H9 (cell line): Measurements from ENCODE around the gene USP44. TPM values are rescaled to one million over a fixed set of nuclear protein-coding genes. Genes with fewer than 3 reads are reported as not detected.

Experiments used
- DNase-seq: peaks from one replicate; pipeline ENCODE4 v3.0.0-alpha.2; 2017
- H2AFZ ChIP-seq: one replicate; pipeline ENCODE4 v1.6.1; 2013; ENCODE audit warnings: mild to moderate bottlenecking, low read length, control low read depth, moderate library complexity
- H2AK5ac ChIP-seq: 2 replicates; pipeline ENCODE4 v1.6.1; 2013; ENCODE audit warnings: low read length, control low read depth, mixed read lengths; ENCODE audit not compliant: insufficient read length
- H2BK120ac ChIP-seq: one replicate; pipeline ENCODE4 v1.6.1; 2013; ENCODE audit warnings: low read depth, mild to moderate bottlenecking, low read length, control low read depth, inconsistent platforms; ENCODE audit not compliant: poor library complexity, severe bottlenecking
- H2BK12ac ChIP-seq: 2 replicates; pipeline ENCODE4 v1.6.1; 2013; ENCODE audit warnings: low read length, control low read depth, mixed read lengths, low read depth; ENCODE audit not compliant: insufficient read length
- H2BK15ac ChIP-seq: 2 replicates; pipeline ENCODE4 v1.6.1; 2013; ENCODE audit warnings: low read depth, low read length, control low read depth
- H2BK20ac ChIP-seq: one replicate; pipeline ENCODE4 v1.6.1; 2013; ENCODE audit warnings: low read depth, mild to moderate bottlenecking, low read length, control low read depth, inconsistent platforms; ENCODE audit not compliant: poor library complexity, severe bottlenecking
- H2BK5ac ChIP-seq: 2 replicates; pipeline ENCODE4 v1.6.1; 2013; ENCODE audit warnings: low read length, control low read depth, mixed read lengths; ENCODE audit not compliant: insufficient read length
- H3K14ac ChIP-seq: 2 replicates; pipeline ENCODE4 v1.6.1; 2013; ENCODE audit warnings: low read length, control low read depth; ENCODE audit not compliant: insufficient read depth
- H3K18ac ChIP-seq: 2 replicates; pipeline ENCODE4 v1.6.1; 2013; ENCODE audit warnings: low read depth, mild to moderate bottlenecking, mixed read lengths, low read length, control low read depth; ENCODE audit not compliant: insufficient read length
- H3K23ac ChIP-seq: 2 replicates; pipeline ENCODE4 v1.6.1; 2013; ENCODE audit warnings: low read length, control low read depth, mixed read lengths, low read depth; ENCODE audit not compliant: insufficient read length
- H3K23me2 ChIP-seq: 2 replicates; pipeline ENCODE4 v1.6.1; 2013; ENCODE audit warnings: low read depth, mild to moderate bottlenecking, mixed read lengths, low read length, control low read depth; ENCODE audit not compliant: insufficient read length, poor library complexity, severe bottlenecking
- H3K27ac ChIP-seq: 2 replicates; pipeline ENCODE4 v1.5.1; 2013; ENCODE audit warnings: low read length, control low read depth, mixed read lengths, low read depth; ENCODE audit not compliant: insufficient read length
- H3K27me3 ChIP-seq: 2 replicates; pipeline ENCODE4 v1.6.1; 2013; ENCODE audit warnings: low read length, control low read depth, inconsistent platforms; ENCODE audit not compliant: insufficient read depth
- H3K4ac ChIP-seq: 2 replicates; pipeline ENCODE4 v1.6.1; 2013; ENCODE audit warnings: low read depth, mild to moderate bottlenecking, control low read depth, inconsistent platforms, low read length, moderate library complexity
- H3K4me1 ChIP-seq: 2 replicates; pipeline ENCODE4 v1.6.1; 2013; ENCODE audit warnings: low read length, control low read depth, inconsistent platforms; ENCODE audit not compliant: insufficient read depth
- H3K4me2 ChIP-seq: 2 replicates; pipeline ENCODE4 v1.6.1; 2013; ENCODE audit warnings: low read length, control low read depth, mixed read lengths; ENCODE audit not compliant: insufficient read length, insufficient read depth
- H3K56ac ChIP-seq: 2 replicates; pipeline ENCODE4 v1.6.1; 2013; ENCODE audit warnings: low read depth, mild to moderate bottlenecking, mixed read lengths, low read length, control low read depth; ENCODE audit not compliant: insufficient read length
- H3K79me1 ChIP-seq: 2 replicates; pipeline ENCODE4 v1.6.1; 2013; ENCODE audit warnings: low read depth, mild to moderate bottlenecking, moderate library complexity, low read length, control low read depth, inconsistent platforms; ENCODE audit not compliant: insufficient read depth, poor library complexity, severe bottlenecking
- H3K79me2 ChIP-seq: 2 replicates; pipeline ENCODE4 v1.6.1; 2013; ENCODE audit warnings: low read length, control low read depth, inconsistent platforms; ENCODE audit not compliant: insufficient read depth
- H3K9ac ChIP-seq: 2 replicates; pipeline ENCODE4 v1.6.1; 2013; ENCODE audit warnings: low read length, control low read depth, mixed read lengths; ENCODE audit not compliant: insufficient read length; ENCODE audit errors: extremely low read depth
- H3K9me3 ChIP-seq: one replicate; pipeline ENCODE4 v1.6.1; 2013; ENCODE audit warnings: low read depth, low read length, inconsistent platforms; ENCODE audit not compliant: control insufficient read depth
- H3T11ph ChIP-seq: one replicate; pipeline ENCODE4 v1.6.1; 2013; ENCODE audit warnings: mild to moderate bottlenecking, low read length, control low read depth, inconsistent platforms
- H4K20me1 ChIP-seq: one replicate; pipeline ENCODE4 v1.6.1; 2013; ENCODE audit not compliant: control insufficient read depth, insufficient read length, insufficient read depth
- H4K5ac ChIP-seq: 2 replicates; pipeline ENCODE4 v1.6.1; 2013; ENCODE audit warnings: low read depth, mild to moderate bottlenecking, mixed read lengths, low read length, control low read depth; ENCODE audit not compliant: insufficient read length
- H4K8ac ChIP-seq: replicated peaks from 2 replicates; pipeline ENCODE4 v1.6.1; 2013; ENCODE audit warnings: low read length, control low read depth, mixed read lengths, low read depth; ENCODE audit not compliant: insufficient read length
- H4K91ac ChIP-seq: 2 replicates; pipeline ENCODE4 v1.6.1; 2013; ENCODE audit warnings: low read depth, mild to moderate bottlenecking, moderate library complexity, mixed read lengths, low read length, control low read depth; ENCODE audit not compliant: insufficient read length
- H3K27ac Mint-ChIP-seq, 3 experiments: 2 replicates in 2 of 3; 3 replicates in 1 of 3; pipeline ENCODE4 v1.8.0; 2020 to 2021; ENCODE audit warnings: mixed read lengths in 3 of 3, mild to moderate bottlenecking in 1 of 3, moderate library complexity in 1 of 3
- H3K27me3 Mint-ChIP-seq: 2 replicates; pipeline ENCODE4 v1.8.0; 2021; ENCODE audit warnings: low read depth, mild to moderate bottlenecking, moderate library complexity, mixed read lengths
- H3K36me3 Mint-ChIP-seq, 3 experiments: 2 replicates in 2 of 3; 3 replicates in 1 of 3; pipeline ENCODE4 v1.8.0; 2020 to 2021; ENCODE audit warnings: low read depth in 3 of 3, mixed read lengths in 3 of 3; ENCODE audit not compliant: insufficient read depth in 1 of 3
- H3K4me1 Mint-ChIP-seq, 2 experiments: 2 replicates each; pipeline ENCODE4 v1.8.0; 2020; ENCODE audit warnings: mixed read lengths in 2 of 2
- H3K4me3 Mint-ChIP-seq, 2 experiments: 2 replicates in 1 of 2; 3 replicates in 1 of 2; pipeline ENCODE4 v1.8.0; 2020 to 2021; ENCODE audit warnings: mild to moderate bottlenecking in 2 of 2, mixed read lengths in 2 of 2, moderate library complexity in 1 of 2
- H3K9me3 Mint-ChIP-seq, 2 experiments: 2 replicates in 1 of 2; 3 replicates in 1 of 2; pipeline ENCODE4 v1.8.0; 2020; ENCODE audit warnings: mild to moderate bottlenecking in 2 of 2, mixed read lengths in 2 of 2, moderate library complexity in 1 of 2
- WGBS: extraction: QIAGEN DNeasy Blood & Tissue Kit; methylation state at CpG from one replicate; pipeline ENCODE4 v1.1.7; 2013; ENCODE audit warnings: missing lambda C conversion rate, low lambda C conversion rate, mixed read lengths; ENCODE audit not compliant: insufficient read length; ENCODE audit errors: extremely low coverage; 5-methylcytosine and 5-hydroxymethylcytosine counted together
- total RNA-seq: library from RNA; stranded (reverse); gene quantifications from 2 replicates; pipeline ENCODE4 v1.2.1, GENCODE V29; 2021
- TF ChIP-seq, protein P1 (sequence below): fragments of 200-600 bp; sonication (generic); conservative IDR thresholded peaks from 3 replicates; pipeline ENCODE4 v1.8.0; 2021; ENCODE audit warnings: antibody characterized with exemption, mild to moderate bottlenecking

USP44 gene
- total RNA-seq, 1 experiment from 2014 or later, result 185 TPM

DNA sequence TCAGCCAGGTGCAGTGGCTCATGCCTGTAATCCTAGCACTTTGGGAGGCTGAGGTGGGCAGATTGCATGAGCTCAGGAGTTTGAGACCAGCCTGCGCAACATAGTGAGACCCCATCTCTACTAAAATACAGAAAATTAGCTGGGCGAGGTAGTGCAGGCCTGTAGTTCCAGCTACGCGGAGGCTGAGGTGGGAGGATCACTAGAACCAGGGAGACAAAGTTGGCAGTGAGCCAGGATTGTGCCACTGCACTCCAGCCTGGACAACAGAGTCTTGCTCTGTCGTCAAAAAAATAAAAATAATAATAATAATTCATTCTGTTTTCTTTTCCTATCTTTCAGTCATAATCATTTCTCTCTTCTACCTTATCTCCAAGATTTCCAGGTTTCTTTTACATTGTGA lies 48.6 kb upstream of the USP44 start:
- no peak overlapping the region for H3K4me3 Mint-ChIP-seq
- WGBS, result no CpG with 5 or more reads among the region's 5 CpGs
- H3K36me3 Mint-ChIP-seq, result peaks cover 0 to 2% (median 0%) of the 10 kb centered on the region in 3 experiments; a peak in 3 of 7 replicates
- no peaks in the 10 kb centered on the region for H3K27me3 Mint-ChIP-seq
- Histone ChIP-seq H3K4me1 (no peaks in the 10 kb centered on the region), H3K9ac (no peak overlapping the region), H3K23me2 (no peaks in the 10 kb centered on the region), H3K27ac (no peak overlapping the region), H3K79me2 (no peaks in the 10 kb centered on the region), H4K8ac (no peak overlapping the region), H4K91ac (no peak overlapping the region), H2AK5ac (no peak overlapping the region), H3K4me2 (no peak overlapping the region), H3K56ac (no peak overlapping the region), H2BK5ac (no peak overlapping the region), H3K27me3 (no peaks in the 10 kb centered on the region), H4K5ac (no peak overlapping the region), H3K9me3 (no peaks in the 10 kb centered on the region), H3K79me1 (no peaks in the 10 kb centered on the region), H2BK15ac (no peak overlapping the region), H2BK120ac (no peak overlapping the region), H3T11ph (no peak overlapping the region), H2AFZ (no peak overlapping the region), H3K23ac (no peak overlapping the region), H4K20me1 (no peaks in the 10 kb centered on the region), H3K18ac (no peak overlapping the region), H2BK20ac (no peak overlapping the region), H3K4ac (no peak overlapping the region), H3K14ac (no peak overlapping the region), H2BK12ac (no peak overlapping the region)
- no peak overlapping the region for H3K27ac Mint-ChIP-seq
- H3K9me3 Mint-ChIP-seq, result no peaks in the 10 kb centered on the region
- no peak for DNase-seq
- TF ChIP-seq, protein P1, sequence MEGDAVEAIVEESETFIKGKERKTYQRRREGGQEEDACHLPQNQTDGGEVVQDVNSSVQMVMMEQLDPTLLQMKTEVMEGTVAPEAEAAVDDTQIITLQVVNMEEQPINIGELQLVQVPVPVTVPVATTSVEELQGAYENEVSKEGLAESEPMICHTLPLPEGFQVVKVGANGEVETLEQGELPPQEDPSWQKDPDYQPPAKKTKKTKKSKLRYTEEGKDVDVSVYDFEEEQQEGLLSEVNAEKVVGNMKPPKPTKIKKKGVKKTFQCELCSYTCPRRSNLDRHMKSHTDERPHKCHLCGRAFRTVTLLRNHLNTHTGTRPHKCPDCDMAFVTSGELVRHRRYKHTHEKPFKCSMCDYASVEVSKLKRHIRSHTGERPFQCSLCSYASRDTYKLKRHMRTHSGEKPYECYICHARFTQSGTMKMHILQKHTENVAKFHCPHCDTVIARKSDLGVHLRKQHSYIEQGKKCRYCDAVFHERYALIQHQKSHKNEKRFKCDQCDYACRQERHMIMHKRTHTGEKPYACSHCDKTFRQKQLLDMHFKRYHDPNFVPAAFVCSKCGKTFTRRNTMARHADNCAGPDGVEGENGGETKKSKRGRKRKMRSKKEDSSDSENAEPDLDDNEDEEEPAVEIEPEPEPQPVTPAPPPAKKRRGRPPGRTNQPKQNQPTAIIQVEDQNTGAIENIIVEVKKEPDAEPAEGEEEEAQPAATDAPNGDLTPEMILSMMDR, result no peak
- peaks cover 5 to 8% of the 10 kb centered on the region in 2 experiments for H3K4me1 Mint-ChIP-seq
